HCT116 (cell line): ENCODE results near the gene HDAC10. TPM values are rescaled to one million over a fixed set of nuclear protein-coding genes. Genes with fewer than 3 reads are reported as not detected.

Experiments used
- ATAC-seq: fragments of 200-7000 bp; cut with Tn5 transposase; 2 replicates; pipeline ENCODE4 v1.9.1; 2020; ENCODE audit warnings: mild to moderate bottlenecking, moderate library complexity
- BruUV-seq: library from RNA; stranded (reverse); fragments of 400-500 nt; replicated peaks from 2 replicates; lab custom pipeline; 2021; lab: Mats Ljungman, UMichigan
- CTCF ChIA-PET: fragments of 300-600 bp; sonication (Branson Sonifier 250); formaldehyde crosslinking; loops from one replicate; lab custom pipeline; 2021; ENCODE audit warnings: antibody characterized with exemption; lab: Charles Lee
- POLR2A ChIA-PET: fragments of 300-600, 350-600 bp; sonication (Branson Sonifier 250); formaldehyde crosslinking; loops from one replicate; lab custom pipeline; 2021; ENCODE audit warnings: antibody characterized with exemption; lab: Charles Lee
- RAD21 ChIA-PET, 2 experiments: fragments of 300-600 bp; sonication (Branson Sonifier 250); formaldehyde crosslinking; loops; one replicate each; lab custom pipeline; 2023; ENCODE audit warnings: low total read pairs in 2 of 2; ENCODE audit not compliant: uncharacterized antibody in 2 of 2, unreplicated experiment in 2 of 2, low non-redundant PET in 1 of 2; lab: Charles Lee
- DNase-seq: peaks from one replicate; pipeline ENCODE4 v3.0.0-alpha.2; 2010; ENCODE audit warnings: low read depth, low spot score
- H2AFZ ChIP-seq: fragments of 200-600 bp; shearing (Covaris generic), sonication (generic); 2 replicates; pipeline ENCODE4 v1.6.1; 2017; ENCODE audit warnings: low read depth, mixed run types, mixed read lengths, antibody characterized with exemption, low read length; ENCODE audit not compliant: poor library complexity, severe bottlenecking
- H3K27ac ChIP-seq: 2 replicates; pipeline ENCODE4 v1.5.1; 2012; ENCODE audit warnings: low read depth, low read length
- H3K27me3 ChIP-seq: fragments of 200-600 bp; sonication (generic); 2 replicates; pipeline ENCODE4 v1.6.1; 2016; ENCODE audit warnings: mixed run types, low read length, mixed read lengths; ENCODE audit not compliant: insufficient read depth
- H3K36me3 ChIP-seq, 2 experiments: fragments of 200-500 bp in 1 of 2; fragments of 200-600 bp in 1 of 2; sonication (Bioruptor generic) in 1 of 2; sonication (generic) in 1 of 2; 2 replicates each; pipeline versions ENCODE4 v1.5.1 to v1.6.1; 2014 to 2016; ENCODE audit warnings: low read length in 2 of 2, inconsistent platforms in 1 of 2, mixed read lengths in 1 of 2, mixed run types in 1 of 2; ENCODE audit not compliant: insufficient read depth in 2 of 2, control insufficient read depth in 1 of 2
- H3K4me1 ChIP-seq, 2 experiments: fragments of 200-600 bp in 1 of 2; sonication (generic) in 1 of 2; 2 replicates each; pipeline versions ENCODE4 v1.5.1 to v1.6.1; 2012 to 2017; ENCODE audit warnings: low read length in 2 of 2, inconsistent platforms in 1 of 2, mild to moderate bottlenecking in 1 of 2, mixed read lengths in 1 of 2, mixed run types in 1 of 2, moderate library complexity in 1 of 2; ENCODE audit not compliant: insufficient read depth in 2 of 2, control insufficient read depth in 1 of 2
- H3K4me2 ChIP-seq: fragments of 200-600 bp; sonication (generic); 2 replicates; pipeline ENCODE4 v1.6.1; 2017; ENCODE audit warnings: mixed run types, low read length, mixed read lengths
- H3K4me3 ChIP-seq, 2 experiments: fragments of 200-600 bp in 1 of 2; sonication (generic) in 1 of 2; replicated peaks in 1 of 2; 2 replicates each; pipeline ENCODE4 v1.5.1; 2011 to 2016; ENCODE audit warnings: low read length in 2 of 2, control low read depth in 1 of 2, low read depth in 1 of 2, mild to moderate bottlenecking in 1 of 2, mixed read lengths in 1 of 2, mixed run types in 1 of 2
- H3K79me2 ChIP-seq: fragments of 200-600 bp; sonication (generic); 2 replicates; pipeline ENCODE4 v1.6.1; 2017; ENCODE audit warnings: mild to moderate bottlenecking, mixed run types, low read length, moderate library complexity, mixed read lengths; ENCODE audit not compliant: insufficient read depth
- H3K9ac ChIP-seq: fragments of 200-600 bp; sonication (generic); 2 replicates; pipeline ENCODE4 v1.6.1; 2016; ENCODE audit warnings: low read length, mixed read lengths
- H3K9me2 ChIP-seq: fragments of 200-600 bp; sonication (generic), shearing (Covaris generic); 2 replicates; pipeline ENCODE4 v1.6.1; 2017; ENCODE audit warnings: mixed run types, mild to moderate bottlenecking, moderate library complexity; ENCODE audit not compliant: insufficient read depth
- H3K9me3 ChIP-seq, 2 experiments: fragments of 200-500 bp in 1 of 2; fragments of 200-600 bp in 1 of 2; sonication (Bioruptor generic) in 1 of 2; sonication (generic) in 1 of 2; 2 replicates each; pipeline ENCODE4 v1.6.1; 2014 to 2017; ENCODE audit warnings: low read length in 2 of 2, mixed read lengths in 2 of 2, inconsistent platforms in 1 of 2, low read depth in 1 of 2, mild to moderate bottlenecking in 1 of 2, mixed run types in 1 of 2, moderate library complexity in 1 of 2; ENCODE audit not compliant: control insufficient read depth in 1 of 2, insufficient read depth in 1 of 2
- H4K20me1 ChIP-seq: fragments of 200-600 bp; sonication (generic), shearing (Covaris generic); 2 replicates; pipeline ENCODE4 v1.6.1; 2017; ENCODE audit warnings: mixed run types, mild to moderate bottlenecking, moderate library complexity; ENCODE audit not compliant: insufficient read depth
- CBX3 ChIP-seq: IDR thresholded peaks from 2 replicates; pipeline ENCODE4 v1.6.1; 2012; ENCODE audit warnings: low read depth
- EGR1 ChIP-seq: IDR thresholded peaks from 2 replicates; pipeline ENCODE4 v1.6.1; 2012; ENCODE audit warnings: low read depth
- ELF1 ChIP-seq: IDR thresholded peaks from 2 replicates; pipeline ENCODE4 v1.6.1; 2012; ENCODE audit warnings: low read depth, borderline replicate concordance
- FOSL1 ChIP-seq: IDR thresholded peaks from 2 replicates; pipeline ENCODE4 v1.6.1; 2012; ENCODE audit warnings: low read depth
- JUND ChIP-seq: IDR thresholded peaks from 2 replicates; pipeline ENCODE4 v1.6.1; 2012
- POLR2A ChIP-seq: IDR thresholded peaks from 2 replicates; pipeline ENCODE4 v1.7.0; 2011; ENCODE audit warnings: borderline replicate concordance; ENCODE audit not compliant: insufficient read depth, insufficient read length; ENCODE audit errors: extremely low read depth
- POLR2AphosphoS5 ChIP-seq: IDR thresholded peaks from 2 replicates; pipeline ENCODE4 v1.6.1; 2011; ENCODE audit warnings: mild to moderate bottlenecking, low read depth, low read length, moderate library complexity
- RAD21 ChIP-seq: IDR thresholded peaks from 2 replicates; pipeline ENCODE4 v1.6.1; 2012; ENCODE audit warnings: low read depth, mild to moderate bottlenecking
- SRF ChIP-seq: IDR thresholded peaks from 2 replicates; pipeline ENCODE4 v1.6.1; 2012; ENCODE audit warnings: low read depth
- TCF7L2 ChIP-seq: IDR thresholded peaks from 2 replicates; pipeline ENCODE4 v1.7.0; 2011; ENCODE audit warnings: borderline replicate concordance, inconsistent platforms; ENCODE audit not compliant: insufficient read depth, insufficient read length; ENCODE audit errors: extremely low read depth
- ZFX ChIP-seq: fragments of 450-650 bp; IDR thresholded peaks from 2 replicates; pipeline ENCODE4 v1.6.1; 2017
- intact Hi-C: fragments of 100-400 bp; cut with micrococcal nuclease; formaldehyde crosslinking; loops from 2 replicates; pipeline ENCODE4 v1.10.0; 2022
- total RNA-seq: library from RNA; stranded (reverse); gene quantifications from one replicate; pipeline ENCODE4 v1.2.1, GENCODE V29; 2021; ENCODE audit not compliant: unreplicated experiment

HDAC10 gene
- total RNA-seq, 1 experiment from 2014 or later, result 67.5 TPM

- no peaks in the 10 kb centered on the region for H3K27me3 ChIP-seq
- H3K9me2 ChIP-seq, result no peaks in the 10 kb centered on the region
- H3K79me2 ChIP-seq, result peaks cover 99% of the 10 kb centered on the region
- ChIA-PET CTCF (no interaction called here), RAD21 (interaction anchor here in 1 of 2 experiments (0.6 kb wide), 1 partner anchor 37 kb away, joined by 3 read pairs; no protein-coding TSS in a partner anchor), POLR2A (no interaction called here)
- H2AFZ ChIP-seq, result no peak overlapping the region
- H3K4me3 ChIP-seq, result no peak overlapping the region
- no peaks in the 10 kb centered on the region for H4K20me1 ChIP-seq
- peaks cover 68 to 99% of the 10 kb centered on the region in 2 experiments for H3K4me1 ChIP-seq
- peaks cover 0 to 7% of the 10 kb centered on the region in 2 experiments; a peak in 1 of 4 replicates for H3K36me3 ChIP-seq
- ATAC-seq (no peak), DNase-seq (no peak)
- peak overlapping the region; percentile 98 for H3K4me2 ChIP-seq
- peak overlapping the region; percentile 80 for H3K9ac ChIP-seq
- H3K27ac ChIP-seq, result peak overlapping the region; percentile 95
- intact Hi-C loops, result no loop called here
- H3K9me3 ChIP-seq, result no peaks in the 10 kb centered on the region
- BruUV-seq, result no TSS peak
- TF ChIP-seq POLR2A, result no peak
- TF ChIP-seq POLR2AphosphoS5, result no peak
- TF ChIP-seq TCF7L2, result no peak
- TF ChIP-seq JUND, result no peak
- TF ChIP-seq FOSL1, result no peak
- no peak for TF ChIP-seq EGR1
- no peak for TF ChIP-seq ZFX
- no peak for TF ChIP-seq CBX3
- TF ChIP-seq SRF, result no peak
- TF ChIP-seq RAD21, result no peak
- TF ChIP-seq ELF1, result no peak
These were observed 46.6 kb upstream of the HDAC10 start for GRCh38 chr22:50297510-50298265.
